ENCODE measurements around the gene DMRT2.
A peak's percentile ranks its signal among the peaks of the same experiment; 100 is the strongest.

Gene DMRT2

DNA sequence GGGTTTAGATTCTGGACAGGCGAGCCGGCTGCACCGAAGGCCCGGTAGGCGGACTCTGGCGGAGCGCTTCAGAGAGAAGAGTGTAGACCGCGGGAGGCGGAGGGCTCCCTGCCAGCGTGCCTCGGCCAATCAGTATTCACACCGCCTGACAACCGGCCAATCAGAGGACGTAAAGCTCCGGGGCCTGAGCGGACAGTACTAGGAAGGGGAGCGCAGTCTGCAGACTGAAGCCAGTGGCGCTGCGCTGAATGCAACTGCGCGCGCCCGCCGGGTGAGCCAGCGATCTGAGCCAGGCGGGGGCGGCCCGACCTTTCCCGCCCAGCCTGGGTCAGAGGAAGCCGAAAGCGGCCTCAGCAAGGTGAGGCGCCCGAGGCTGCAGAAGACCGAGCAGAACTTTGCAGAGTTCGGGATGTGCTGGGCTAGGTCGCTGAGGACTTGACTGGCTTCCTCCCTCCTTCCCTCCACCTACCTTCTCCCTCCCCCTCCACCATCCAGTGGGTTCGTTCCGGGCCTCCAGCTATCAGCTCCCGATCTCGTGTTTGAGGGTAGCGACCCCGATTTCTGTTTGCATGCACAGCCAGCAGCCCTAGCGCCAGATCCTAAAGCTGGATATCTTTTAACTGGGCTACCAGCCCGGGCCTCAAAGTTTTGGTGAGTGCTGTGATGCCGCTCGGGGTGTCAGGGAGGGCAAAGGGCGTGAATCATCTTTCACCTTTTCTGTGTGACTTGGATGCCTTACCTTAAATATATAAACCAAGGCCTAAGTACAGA lies at the start of gene DMRT2:
TSS of gene DMRT2 (plus strand) at position 233 of the 771 bp plus-strand sequence. CDS start 1,257 bp downstream, outside the sequence.
- no peak for DNase-seq

DNA sequence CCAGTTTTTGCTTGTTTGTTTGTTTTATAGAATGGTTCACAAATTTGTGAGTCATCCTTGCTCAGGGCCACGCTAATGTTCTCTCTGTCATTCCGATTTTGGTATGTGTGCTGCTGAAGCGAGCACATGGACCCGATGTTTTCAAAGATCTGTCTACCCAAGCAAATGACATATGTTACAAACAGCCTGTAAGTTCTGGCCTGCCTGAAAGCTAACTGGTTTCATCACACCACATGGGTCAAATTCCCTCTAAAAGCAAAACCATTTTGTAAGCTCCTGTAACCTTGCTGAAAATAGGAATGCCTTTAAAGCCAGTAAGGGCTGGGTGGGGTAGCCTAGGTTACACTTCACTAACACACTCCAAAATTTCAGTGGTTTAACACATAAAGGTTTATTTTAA lies 48.3 kb upstream of the DMRT2 start:
- DNase-seq: no peak

DNA sequence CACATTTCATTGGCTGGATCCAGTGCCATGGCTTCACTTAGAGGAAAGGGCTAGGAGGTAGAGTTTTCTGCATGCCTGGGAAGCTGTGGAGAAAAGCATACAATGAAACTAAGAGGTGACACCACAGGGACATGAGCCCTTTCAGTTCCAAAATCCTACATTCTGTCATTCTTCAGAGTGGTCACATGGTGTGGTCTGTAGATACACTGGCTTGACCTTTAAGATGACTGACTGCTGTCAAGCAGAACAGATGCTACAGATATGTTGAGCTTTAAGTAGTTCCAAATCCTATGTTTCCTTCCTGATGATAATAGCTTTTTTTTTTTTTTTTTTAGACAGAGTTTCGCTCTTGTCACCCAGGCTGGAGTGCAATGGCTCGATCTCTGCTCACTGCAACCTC lies 47.5 kb upstream of the DMRT2 start:
- no peak for DNase-seq

DNA sequence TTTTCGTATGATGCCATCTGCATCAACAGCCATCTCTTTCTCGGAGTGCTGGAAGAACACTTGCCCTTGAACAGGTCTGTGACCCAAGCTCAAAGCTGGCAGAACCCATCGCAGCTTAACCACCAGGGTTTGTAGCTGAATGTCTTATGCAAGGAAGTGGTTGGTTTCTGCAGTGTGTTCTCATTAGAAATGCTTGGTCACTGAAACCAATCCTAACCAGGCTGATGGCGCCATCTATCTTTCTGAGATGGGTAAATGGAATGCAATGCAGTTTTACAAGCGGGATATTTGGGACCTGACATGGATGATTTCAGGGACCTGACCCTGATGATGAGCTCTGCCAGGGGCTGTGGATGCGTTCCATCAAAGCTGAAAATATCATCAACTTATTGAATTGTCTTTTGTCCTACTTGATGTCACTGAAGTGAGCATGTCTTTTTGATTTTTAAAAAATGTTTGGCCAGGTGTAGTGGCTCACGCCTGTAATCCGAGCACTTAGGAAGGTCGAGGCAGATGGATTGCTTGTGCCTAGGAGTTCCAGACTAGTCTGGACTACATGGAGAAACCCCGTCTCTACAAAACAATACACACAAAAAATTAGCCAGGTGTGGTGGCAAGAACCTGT lies 45.0 kb upstream of the DMRT2 start:
- DNase-seq: peak; percentile 45 to 70

DNA sequence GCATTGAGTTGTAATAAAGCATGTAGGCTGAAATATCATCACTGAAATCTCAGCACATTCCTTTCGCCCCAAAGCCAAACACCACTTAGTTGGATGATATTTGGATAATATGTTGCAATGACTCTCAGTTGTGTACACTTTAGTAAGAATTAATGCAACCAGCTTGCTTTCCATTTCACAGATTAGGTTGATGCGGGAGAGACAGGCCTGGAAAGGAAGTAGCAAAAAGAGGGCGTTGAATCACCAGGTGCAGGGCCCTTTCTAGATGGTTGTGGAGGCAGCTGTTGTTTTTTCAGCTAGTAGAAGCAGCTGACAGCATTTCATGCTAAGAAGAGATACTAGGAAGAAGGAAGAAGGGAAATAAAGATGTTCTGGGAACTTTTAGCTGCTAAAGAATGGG lies 42.8 kb upstream of the DMRT2 start:
- DNase-seq: no peak

DNA sequence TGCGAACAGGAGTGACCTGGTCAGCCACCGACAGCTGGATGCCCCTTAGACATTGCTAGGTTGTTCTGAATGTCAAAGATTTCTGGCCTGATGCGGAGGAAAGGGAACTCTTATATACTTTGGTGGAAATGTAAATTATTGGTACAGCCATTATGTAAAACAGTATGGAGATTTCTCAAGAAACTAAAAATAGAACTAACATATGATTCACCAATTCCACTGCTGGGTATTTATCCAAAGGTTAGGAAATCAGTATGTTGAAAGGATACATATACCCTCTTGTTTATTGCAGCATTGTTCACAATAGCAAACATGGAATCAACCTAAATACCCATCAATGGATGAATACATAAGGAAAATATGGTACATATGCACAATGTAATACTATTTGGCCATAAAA lies 41.9 kb upstream of the DMRT2 start:
- DNase-seq: no peak

- DNase-seq: peak; percentile 39 to 49
Measured at GRCh38 chr9:1009101-1009707, 41.0 kb upstream of the DMRT2 start.

- DNase-seq: no peak
Measured at GRCh38 chr9:1013021-1013420, 37.1 kb upstream of the DMRT2 start.

GRCh38 chr9:1014225-1014624 lies 35.9 kb upstream of the DMRT2 start:
- DNase-seq: no peak

GRCh38 chr9:1014640-1015039 lies 35.5 kb upstream of the DMRT2 start:
- DNase-seq: no peak

GRCh38 chr9:1018121-1018520 lies 32.0 kb upstream of the DMRT2 start:
- DNase-seq: peak; percentile 44 to 49

DNA sequence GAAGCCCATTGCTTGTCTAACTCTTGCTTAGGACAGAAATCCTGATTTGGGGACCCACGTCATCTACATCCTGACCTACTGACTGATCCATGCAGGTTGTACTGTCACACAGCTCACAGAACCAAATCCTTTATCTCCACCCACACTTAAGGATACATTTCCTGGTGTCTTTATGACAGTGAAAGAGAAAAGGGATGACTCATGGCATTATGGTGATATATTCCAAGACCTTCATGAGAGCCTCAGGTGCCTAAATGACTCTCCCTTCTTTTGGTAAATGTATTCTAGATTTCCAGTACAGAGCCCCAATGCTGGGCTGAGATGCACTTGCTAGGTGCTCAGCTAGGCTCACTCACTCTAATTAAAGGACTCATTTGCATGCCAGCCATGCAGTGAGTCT lies 26.0 kb upstream of the DMRT2 start:
- no peak for DNase-seq

DNA sequence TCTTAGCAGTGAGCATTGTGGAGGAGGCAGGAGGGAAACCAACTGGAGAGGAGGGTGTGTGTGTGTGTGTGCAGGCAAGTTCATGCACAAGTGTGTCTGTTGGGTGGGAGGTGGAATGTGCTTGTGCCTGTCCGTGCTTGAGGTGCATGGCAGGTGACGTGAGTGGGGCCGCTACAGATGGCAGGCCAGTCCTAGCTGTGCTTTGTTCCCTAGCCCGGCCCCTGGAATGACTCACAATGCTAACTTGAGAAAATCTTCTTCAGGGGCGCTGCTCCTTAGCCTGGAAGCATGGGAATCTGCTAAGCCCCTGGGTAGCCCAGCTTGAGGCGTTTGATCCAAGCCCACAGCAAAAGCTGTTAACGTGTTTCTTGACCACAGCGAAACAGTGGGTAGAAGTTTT lies 25.0 kb upstream of the DMRT2 start:
- no peak for DNase-seq

DNA sequence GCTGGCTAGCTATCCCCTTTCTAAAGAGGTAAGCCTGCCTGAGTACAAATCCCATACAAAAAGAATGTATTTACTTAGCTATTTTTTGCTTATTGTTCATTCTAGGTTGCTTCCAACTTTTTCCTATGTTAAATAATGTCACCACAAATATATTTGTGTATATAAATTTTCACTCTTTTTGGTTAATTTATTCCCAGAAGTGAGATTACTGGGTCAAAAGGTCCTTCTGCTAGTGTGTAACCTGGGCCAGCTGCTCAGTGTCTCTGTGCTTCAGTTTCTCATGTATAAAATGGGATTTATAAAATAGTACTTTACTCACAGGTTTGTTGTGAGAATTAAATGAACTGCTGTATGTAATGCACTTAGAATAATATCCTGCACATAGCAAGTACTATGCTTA lies 23.9 kb upstream of the DMRT2 start:
- DNase-seq: no peak

DNA sequence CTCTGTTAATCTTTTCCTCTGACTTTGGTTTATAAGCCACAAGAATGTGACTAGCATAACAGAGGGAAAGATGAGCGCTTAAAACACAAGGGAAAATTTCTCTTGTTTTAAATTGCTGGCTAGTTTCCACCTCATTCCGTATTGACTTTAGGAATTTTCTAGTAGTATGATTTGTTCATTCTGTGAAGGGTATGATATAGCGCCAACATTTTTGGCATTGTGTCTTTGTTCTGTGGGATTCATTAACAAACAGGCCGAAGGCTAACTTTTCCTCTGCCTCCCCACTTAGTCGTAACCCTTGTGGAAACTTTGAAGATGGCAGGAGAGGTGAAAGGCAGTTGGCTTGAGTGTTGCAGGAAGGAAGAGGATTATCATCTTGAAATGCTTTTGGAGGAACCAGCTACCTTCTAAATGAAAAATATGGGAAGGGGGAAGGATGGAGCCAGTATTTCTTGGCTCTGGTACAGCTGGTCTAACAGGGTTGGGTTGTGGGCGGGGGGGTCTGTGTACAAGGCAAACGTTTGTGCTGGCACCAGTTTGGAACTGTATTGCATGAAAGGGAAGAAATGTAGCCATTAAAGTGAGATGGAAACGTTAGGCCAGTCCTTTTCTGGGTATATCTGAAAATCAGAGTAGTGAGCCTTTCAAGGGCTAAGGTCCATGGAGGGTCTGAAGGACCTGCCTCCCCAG lies 21.5 kb upstream of the DMRT2 start:
- no peak for DNase-seq

DNA sequence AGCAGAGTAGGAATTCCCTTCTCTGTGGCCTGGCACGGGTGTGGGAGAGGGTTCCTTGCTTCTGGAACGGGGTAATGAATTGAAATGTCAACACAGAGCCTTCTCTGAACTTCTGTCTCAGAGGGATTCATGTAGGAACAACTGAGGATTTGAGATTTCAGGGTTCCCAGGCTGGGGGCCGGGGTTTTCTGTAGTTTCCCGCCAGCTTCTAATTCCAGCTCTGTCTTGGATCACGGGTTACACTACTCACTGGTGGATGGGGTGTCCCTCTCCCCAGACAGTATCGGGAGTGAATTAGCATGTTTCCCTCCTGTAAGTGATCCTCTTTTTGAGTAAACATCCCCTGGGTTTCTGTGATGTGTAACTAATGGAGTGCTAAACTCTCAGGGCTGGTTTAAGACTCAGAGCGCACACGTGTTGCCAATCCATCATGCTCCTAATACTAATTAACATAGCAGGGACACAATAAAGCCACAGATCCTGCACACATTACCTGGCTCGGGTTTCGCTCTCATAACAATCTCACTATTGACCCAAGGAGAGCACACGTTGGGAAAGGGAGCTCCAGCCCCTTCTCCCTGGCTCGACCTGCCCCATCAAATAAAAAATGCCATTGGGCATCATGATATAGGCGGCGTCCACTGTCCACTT lies 18.1 kb upstream of the DMRT2 start:
- DNase-seq: no peak

GRCh38 chr9:1034271-1034670 lies 15.9 kb upstream of the DMRT2 start:
- DNase-seq: no peak

GRCh38 chr9:1039589-1039988 lies 10.6 kb upstream of the DMRT2 start:
- DNase-seq: no peak

GRCh38 chr9:1042466-1042865 lies 7.7 kb upstream of the DMRT2 start:
- DNase-seq: no peak

GRCh38 chr9:1044643-1045042 lies 5.5 kb upstream of the DMRT2 start:
- no peak for DNase-seq

DNA sequence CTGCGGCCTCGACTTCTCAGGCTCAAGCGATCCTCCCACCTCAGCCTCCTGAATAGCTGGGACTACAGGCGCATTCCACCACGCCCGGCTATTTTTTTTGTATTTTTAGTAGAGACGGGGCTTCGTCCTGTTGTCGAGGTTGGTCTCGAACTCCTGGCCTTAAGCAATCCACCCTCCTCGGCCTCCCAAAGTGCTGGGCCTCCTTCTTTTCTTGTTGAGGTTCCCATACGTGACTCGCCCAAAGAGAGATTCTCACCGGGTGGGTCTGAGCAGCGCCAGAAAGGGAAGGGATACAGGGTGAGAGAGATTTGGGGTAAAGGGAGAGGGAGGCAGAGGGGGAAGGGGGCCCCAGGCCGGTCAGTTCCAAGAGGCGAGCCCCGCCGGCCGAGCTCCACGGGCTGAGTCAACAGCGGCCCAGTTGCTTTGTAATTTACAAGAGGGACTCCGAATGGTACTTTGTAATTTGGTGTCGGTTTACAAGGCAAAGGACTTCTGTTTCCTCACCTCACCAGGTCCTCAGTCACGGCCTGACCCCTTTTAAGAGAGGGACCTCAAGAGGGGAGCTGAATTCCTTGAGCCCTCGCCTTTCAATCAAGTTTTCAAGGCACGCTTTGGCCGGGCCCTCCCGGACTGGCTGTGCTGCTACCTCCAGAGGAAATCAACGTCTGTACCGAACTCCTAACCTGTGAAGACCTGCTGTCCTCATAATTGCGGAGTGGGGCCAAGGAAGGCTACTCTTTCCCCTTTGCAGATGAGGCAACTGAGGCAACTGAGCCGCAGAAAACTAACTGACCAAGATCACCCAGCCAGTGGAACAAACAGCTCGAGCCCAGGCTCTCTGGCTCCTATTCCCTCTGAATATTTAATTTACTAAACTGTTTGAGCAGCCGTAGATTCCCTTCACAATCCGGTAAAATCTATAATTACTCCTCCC lies 3.3 kb upstream of the DMRT2 start:
- no peak for DNase-seq

Data from Kasumi-1 (cell line).